Measurements from ENCODE around the gene ERVK3-1. TPM values are rescaled to one million over a fixed set of nuclear protein-coding genes. Genes with fewer than 3 reads are reported as not detected.

ERVK3-1 gene
- total RNA-seq, 6 experiments from 2014 or later = 12.4 to 44.7 (median 15.8) TPM

- no peak overlapping the region for H3K4me3 ChIP-seq
- H3K36me3 ChIP-seq = peaks cover 0 to 25% (median 0%) of the 10 kb centered on the region in 4 donors
- WGBS (ENCODE audit: insufficient coverage, low coverage, low lambda C conversion rate, missing lambda C conversion rate) = 94% methylated on average over 6 of the region's 7 CpGs
- no peak for DNase-seq
- intact Hi-C loops (cut with DNase I) = no loop called here
- H3K27me3 ChIP-seq = no peaks in the 10 kb centered on the region
- H3K9me3 ChIP-seq = peaks cover 9 to 85% (median 52%) of the 10 kb centered on the region in 4 donors
- no peak for TF ChIP-seq POLR2A (IDR thresholded peaks at IDR 0.05)
- TF ChIP-seq CTCF (IDR thresholded peaks at IDR 0.05) = no peak
- no peak for ATAC-seq
- H3K27ac ChIP-seq = no peak overlapping the region
- H3K4me1 ChIP-seq = no peaks in the 10 kb centered on the region
These were observed 42.3 kb upstream of the ERVK3-1 start for GRCh38 chr19:58262922-58263296.

GRCh38 chr19:58265100-58265499 is 40.1 kb upstream of the ERVK3-1 start:
- WGBS (ENCODE audit: insufficient coverage, low coverage, low lambda C conversion rate, missing lambda C conversion rate) = 100% methylated on average over 2 of the region's 3 CpGs

GRCh38 chr19:58268344-58268743 is 36.8 kb upstream of the ERVK3-1 start:
- intact Hi-C loops (cut with DNase I) = no loop called here
- ATAC-seq = no peak

More at GRCh38 chr19:58265100-58265499, 40.1 kb upstream of the ERVK3-1 start:
- Histone ChIP-seq H3K4me3 (no peak overlapping the region), H3K4me1 (no peaks in the 10 kb centered on the region), H3K9me3 (peaks cover 9 to 80% (median 45%) of the 10 kb centered on the region in 4 donors), H3K36me3 (peaks cover 0 to 17% (median 0%) of the 10 kb centered on the region in 4 donors), H3K27ac (no peak overlapping the region), H3K27me3 (no peaks in the 10 kb centered on the region)
- TF ChIP-seq POLR2A (IDR thresholded peaks at IDR 0.05) (no peak), CTCF (IDR thresholded peaks at IDR 0.05) (no peak)
- no peak for ATAC-seq
- intact Hi-C loops (cut with DNase I) = no loop called here
- DNase-seq = no peak

GRCh38 chr19:58274771-58275201 is 30.4 kb upstream of the ERVK3-1 start:
- Histone ChIP-seq H3K4me3 (no peak overlapping the region), H3K27me3 (no peaks in the 10 kb centered on the region), H3K27ac (no peak overlapping the region), H3K4me1 (peaks cover 0 to 4% (median 0%) of the 10 kb centered on the region in 4 donors), H3K9me3 (peaks cover 0 to 9% (median 4%) of the 10 kb centered on the region in 4 donors), H3K36me3 (peaks cover 0 to 5% (median 0%) of the 10 kb centered on the region in 4 donors)
- DNase-seq = no peak
- WGBS (ENCODE audit: insufficient coverage, low coverage, low lambda C conversion rate, missing lambda C conversion rate) = 100% methylated on average over 1 of the region's 2 CpGs
- TF ChIP-seq POLR2A (IDR thresholded peaks at IDR 0.05) (no peak), CTCF (IDR thresholded peaks at IDR 0.05) (no peak)
- intact Hi-C loops (cut with DNase I) = no loop called here
- no peak for ATAC-seq

More at GRCh38 chr19:58268344-58268743, 36.8 kb upstream of the ERVK3-1 start:
- no peaks in the 10 kb centered on the region for H3K27me3 ChIP-seq
- peaks cover 0 to 4% (median 0%) of the 10 kb centered on the region in 4 donors for H3K36me3 ChIP-seq
- peaks cover 0 to 48% (median 19%) of the 10 kb centered on the region in 4 donors for H3K9me3 ChIP-seq
- WGBS (ENCODE audit: insufficient coverage, low coverage, low lambda C conversion rate, missing lambda C conversion rate) = 89% methylated on average over 3 of the region's 3 CpGs
- TF ChIP-seq CTCF (IDR thresholded peaks at IDR 0.05) (no peak), POLR2A (IDR thresholded peaks at IDR 0.05) (no peak)
- DNase-seq = no peak
- H3K4me3 ChIP-seq = no peak overlapping the region
- H3K4me1 ChIP-seq = no peaks in the 10 kb centered on the region
- H3K27ac ChIP-seq = no peak overlapping the region
